GM19099 (cell line): ENCODE measurements around the gene GPR63.

Experiments
- POLR2A ChIP-seq: IDR thresholded peaks from 3 replicates; pipeline ENCODE4 v1.6.1; 2011; ENCODE audit warnings: low read depth; ENCODE audit not compliant: insufficient read length; ENCODE audit errors: extremely low read depth

GPR63 gene

GRCh38 chr6:96792561-96793190 is 44.6 kb downstream of the GPR63 start:
- no peak for TF ChIP-seq POLR2A

GRCh38 chr6:96789871-96790270 is 47.4 kb downstream of the GPR63 start:
- no peak for TF ChIP-seq POLR2A

- no peak for TF ChIP-seq POLR2A
These were observed 49.3 kb downstream of the GPR63 start for GRCh38 chr6:96787846-96788580.

GRCh38 chr6:96786336-96786735 is 50.9 kb downstream of the GPR63 start:
- no peak for TF ChIP-seq POLR2A

- no peak for TF ChIP-seq POLR2A
These were observed 52.6 kb downstream of the GPR63 start for GRCh38 chr6:96784650-96785049.

DNA sequence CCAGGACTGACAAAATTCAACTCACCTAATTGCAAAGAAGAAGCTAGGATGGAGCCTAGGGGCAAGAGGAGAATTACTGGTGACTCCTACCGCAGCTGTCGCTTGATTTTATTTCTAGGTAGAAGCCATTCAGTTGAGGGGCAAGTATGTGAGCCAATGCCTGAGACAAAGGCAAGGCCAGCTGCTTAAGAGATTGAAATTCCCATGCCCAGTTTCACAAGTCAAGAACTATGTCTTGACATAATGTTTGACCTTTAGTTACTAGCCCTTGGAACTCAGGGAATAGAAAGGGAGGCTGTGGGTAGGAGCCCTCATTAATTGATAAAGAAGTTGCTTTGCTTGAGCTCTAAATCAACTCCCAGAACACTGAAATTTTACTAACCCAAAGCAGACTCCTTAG is 54.0 kb downstream of the GPR63 start:
- TF ChIP-seq POLR2A, result no peak

DNA sequence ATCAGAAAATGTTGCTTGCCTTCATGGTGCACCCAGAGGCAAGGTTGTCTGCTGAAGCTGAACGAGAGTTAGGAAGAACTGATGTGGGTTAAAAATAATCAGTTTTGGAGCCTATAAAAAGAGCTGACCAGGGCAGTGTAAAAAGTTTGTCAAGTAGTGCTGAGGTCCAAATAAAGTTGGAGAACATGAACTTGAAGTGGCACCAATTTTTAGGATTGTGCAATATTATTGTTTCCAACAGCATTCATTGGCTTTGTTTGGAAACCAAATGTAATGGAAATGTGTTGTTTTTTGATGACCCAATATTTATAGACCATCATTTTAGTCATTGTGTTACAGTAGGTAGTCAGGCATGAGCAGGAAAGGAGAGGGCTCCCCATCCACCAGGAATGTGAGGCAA is 55.7 kb downstream of the GPR63 start:
- no peak for TF ChIP-seq POLR2A

GRCh38 chr6:96777113-96777512 is 60.2 kb downstream of the GPR63 start:
- TF ChIP-seq POLR2A, result no peak

GRCh38 chr6:96775727-96776400 is 61.4 kb downstream of the GPR63 start:
- no peak for TF ChIP-seq POLR2A

- no peak for TF ChIP-seq POLR2A
These were observed 70.5 kb downstream of the GPR63 start for GRCh38 chr6:96766769-96767168.

DNA sequence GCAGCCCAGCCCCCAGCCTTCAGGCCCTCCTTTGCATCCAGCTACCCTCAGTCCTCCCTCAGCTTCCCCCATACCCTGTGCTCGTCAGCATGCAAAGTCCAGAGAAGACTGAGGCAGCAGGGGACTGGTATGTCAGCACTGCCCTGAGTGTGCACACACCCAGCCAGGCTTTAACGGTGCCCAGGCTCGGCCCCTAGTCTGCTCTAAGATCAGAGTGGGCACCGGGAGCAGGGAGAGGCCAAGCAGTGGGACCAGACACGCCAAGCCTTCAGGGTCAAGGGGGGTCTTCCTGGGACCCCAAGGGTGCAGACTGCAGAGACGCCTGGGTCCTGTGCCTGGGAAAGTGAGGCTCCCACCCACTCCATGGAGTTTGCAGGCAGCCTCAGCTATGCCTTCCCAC is 74.7 kb downstream of the GPR63 start:
- no peak for TF ChIP-seq POLR2A

- no peak for TF ChIP-seq POLR2A
These were observed 75.5 kb downstream of the GPR63 start for GRCh38 chr6:96761794-96762193.

GRCh38 chr6:96760153-96760687 is 77.1 kb downstream of the GPR63 start:
- no peak for TF ChIP-seq POLR2A

DNA sequence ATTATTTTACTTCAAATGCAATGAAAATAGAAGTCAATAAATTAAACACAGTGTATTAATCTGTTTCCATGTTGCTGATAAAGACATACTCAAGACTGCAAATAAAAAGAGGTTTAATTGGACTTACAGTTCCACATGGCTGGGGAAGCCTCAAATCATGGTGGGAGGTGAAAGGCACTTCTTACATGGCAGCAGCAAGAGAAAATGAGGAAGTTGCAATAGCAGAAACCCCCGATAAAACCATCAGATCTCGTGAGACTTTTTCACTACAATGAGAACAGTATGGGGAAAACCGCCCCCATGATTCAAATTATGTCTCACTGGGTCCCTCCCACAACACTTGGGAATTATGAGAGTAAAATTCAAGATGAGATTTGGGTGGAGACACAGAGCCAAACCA is 82.2 kb downstream of the GPR63 start:
- TF ChIP-seq POLR2A, result no peak

GRCh38 chr6:96749891-96750290 is 87.4 kb downstream of the GPR63 start:
- no peak for TF ChIP-seq POLR2A
